ENCODE results near the gene OSTF1.

OSTF1 gene, protein sequence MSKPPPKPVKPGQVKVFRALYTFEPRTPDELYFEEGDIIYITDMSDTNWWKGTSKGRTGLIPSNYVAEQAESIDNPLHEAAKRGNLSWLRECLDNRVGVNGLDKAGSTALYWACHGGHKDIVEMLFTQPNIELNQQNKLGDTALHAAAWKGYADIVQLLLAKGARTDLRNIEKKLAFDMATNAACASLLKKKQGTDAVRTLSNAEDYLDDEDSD

GRCh38 chr9:75087824-75088645, at the start of gene OSTF1, which contains the start of gene NMRK1:
Gene OSTF1 (plus strand): TSS chr9:75088514. CDS start chr9:75088693, 179 bp downstream.
Gene NMRK1 (minus strand): TSS chr9:75088155. CDS start chr9:75083115, 5,040 bp downstream.
- DNase-seq, result peak; percentile 29

DNA sequence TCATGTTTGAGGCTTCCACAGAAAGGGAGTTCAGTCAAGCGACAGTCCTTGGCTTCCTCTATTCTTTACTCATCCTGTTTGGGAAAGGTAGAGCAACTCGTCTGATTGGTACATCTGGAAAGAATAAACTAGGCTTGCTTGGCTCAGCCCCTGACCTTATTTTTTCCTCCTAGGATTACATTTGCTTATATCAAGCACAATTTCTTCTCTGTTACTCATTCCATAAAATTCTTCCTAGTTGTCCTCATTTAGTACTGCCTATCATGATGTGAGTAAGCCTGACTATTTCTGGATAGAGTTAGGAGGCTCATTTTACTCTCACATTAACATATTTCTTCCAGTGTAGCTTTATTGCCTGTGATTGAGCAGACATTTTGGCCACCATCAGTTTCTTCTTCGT, 49.3 kb upstream of the OSTF1 start:
- DNase-seq, result no peak

DNA sequence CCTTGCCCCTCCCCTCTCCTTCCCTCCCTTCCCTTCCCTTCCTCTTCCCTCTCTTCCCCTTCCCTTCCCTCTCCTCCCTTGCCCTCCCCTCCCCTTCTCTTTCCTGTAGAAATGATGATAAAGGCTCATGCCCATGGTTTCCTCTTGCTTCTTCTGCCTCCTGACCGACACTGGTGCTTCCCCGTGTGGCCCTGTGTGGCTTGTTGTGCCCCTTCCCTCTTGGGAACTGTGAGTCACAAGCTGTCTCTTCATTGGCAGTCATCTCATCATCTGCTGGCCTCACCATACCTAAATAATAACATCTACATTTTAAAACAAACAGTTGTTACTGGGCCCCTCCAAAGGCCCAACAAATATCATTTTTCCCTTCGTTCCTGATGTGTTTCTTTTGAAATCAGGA, 48.5 kb upstream of the OSTF1 start:
- no peak for DNase-seq

DNA sequence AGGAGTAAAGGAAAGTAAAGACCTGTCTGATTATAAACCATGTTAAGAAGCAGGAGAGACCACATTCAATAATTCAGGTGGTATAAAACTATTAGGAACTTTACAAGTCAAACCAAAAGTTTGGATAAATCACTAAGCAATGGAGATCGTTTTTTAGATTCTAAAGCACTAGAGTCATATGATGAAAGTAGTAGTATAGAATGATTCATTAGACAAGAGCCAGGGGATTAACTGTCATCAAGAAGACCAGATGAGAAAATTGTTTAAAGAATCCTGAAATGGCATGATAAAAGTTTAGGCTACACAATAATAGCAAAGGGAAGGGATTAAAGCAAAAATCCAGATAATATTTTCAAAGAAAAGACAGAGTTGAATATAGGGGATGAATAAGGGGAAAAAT, 47.3 kb upstream of the OSTF1 start:
- no peak for DNase-seq

DNA sequence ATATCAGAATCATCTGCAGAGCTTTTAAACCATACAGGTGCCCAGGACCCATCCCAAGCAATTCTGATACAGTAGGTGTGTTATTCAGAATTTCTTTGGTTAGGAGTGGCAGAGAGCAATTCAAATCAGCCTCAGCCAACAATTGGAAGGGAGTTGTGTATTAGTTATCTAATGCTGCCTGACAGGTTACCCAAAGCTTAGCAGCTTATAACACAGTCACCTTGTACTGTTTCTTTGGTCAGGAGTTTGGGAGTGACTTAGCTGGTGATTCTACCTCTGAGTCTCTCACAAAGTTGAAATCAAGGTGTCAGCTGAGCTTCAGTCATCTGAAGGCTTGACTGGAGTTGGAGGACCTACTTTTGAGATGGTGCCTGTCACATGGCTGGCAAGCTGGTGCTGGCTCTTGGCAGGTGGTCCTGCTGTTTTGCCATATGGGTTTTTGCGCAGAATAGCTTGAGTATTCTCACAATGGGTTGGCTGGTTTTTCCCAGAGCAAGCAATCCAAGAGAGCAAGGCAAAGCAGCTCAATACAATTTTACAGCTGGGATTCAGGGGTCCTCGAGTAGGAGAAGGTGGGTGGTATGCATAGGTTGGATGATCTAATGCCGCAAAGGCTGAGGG, 41.5 kb upstream of the OSTF1 start:
- no peak for DNase-seq

DNA sequence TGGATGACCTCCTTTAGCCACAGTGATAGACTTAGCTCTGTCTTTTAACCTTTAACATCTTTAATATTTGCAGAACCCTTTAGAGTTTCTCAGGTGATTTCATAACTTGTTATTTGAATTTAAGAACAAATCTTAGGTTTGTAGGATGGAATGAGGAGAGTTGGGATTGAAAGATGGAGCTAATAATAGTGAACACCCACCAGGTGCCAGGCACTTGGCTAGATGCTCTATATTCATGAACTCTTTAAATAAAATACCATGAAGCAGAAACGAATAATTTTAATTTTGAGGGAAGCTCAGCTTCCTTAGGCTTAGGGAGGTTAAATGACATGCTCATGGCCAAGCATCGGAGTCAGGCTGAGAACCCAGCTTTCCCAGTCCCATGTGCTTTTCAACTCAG, 40.8 kb upstream of the OSTF1 start:
- DNase-seq, result no peak

GRCh38 chr9:75051285-75051684, 37.0 kb upstream of the OSTF1 start:
- DNase-seq, result no peak

DNA sequence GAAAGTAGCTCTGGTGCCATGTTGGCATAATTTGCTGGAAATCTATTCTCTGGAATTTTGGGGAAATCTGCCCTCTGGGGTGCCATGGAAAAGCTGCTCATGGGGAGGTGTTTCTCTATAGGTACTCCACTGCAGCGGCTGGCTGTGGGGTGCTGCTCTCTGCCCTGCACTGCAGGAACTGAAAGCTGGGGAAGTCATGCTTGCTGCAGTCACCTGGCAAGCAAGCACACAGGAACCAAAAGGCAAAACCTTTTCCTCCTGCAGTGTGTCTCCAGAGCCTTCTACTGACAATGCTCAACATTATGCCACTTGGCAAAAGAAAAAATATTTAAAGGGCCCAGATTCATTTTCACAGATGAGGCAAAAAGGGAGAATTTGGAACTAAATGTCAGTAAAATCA, 34.4 kb upstream of the OSTF1 start:
- DNase-seq, result no peak

DNA sequence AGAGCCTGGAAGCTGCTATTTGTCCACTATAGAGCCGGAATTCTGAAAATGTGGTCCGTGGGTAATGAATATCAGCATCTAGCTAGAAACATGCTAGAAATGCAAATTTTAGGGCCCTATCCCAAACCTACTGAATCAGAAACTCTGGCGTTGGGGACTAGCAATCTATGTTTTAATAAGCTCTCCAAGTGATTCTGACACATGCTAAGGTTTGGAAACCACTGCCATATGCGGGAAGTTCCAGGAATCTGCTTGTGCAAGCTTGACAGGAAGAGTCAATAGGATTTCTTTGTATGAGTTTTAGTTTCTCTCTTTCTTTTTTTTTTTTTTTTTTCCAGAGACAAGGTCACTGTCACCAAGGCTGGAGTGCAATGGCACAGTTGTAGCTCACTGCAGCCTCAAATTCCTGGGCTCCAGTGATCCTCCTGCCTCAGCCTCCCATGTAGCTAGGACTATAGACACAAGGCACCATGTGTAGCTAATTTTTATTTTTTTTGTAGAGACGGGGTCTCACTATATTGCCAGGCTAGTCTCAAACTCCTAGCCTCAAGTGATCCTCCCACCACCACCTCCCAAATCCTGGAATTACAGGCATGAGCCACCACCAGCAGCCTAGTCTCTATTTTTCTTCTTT, 33.8 kb upstream of the OSTF1 start:
- no peak for DNase-seq

DNA sequence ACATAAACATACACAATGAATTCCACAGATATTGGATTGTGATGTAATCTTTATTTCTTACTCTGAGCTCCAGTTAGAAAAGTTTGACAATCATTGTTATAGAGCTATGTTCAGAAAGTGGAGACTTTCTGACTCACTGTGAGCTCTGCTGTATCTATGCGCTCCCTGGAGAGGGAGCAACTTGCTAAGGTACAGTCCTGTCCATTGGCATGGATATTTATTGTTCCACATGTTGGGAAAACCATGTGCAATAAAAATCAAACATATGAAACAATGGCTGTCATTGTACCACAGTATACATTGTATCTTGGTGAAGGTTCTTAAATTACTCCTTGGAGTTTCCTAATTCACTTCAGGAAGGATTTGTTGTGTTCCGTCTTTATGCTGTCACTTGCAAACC, 27.1 kb upstream of the OSTF1 start:
- no peak for DNase-seq

- DNase-seq, result no peak
These were observed 24.6 kb upstream of the OSTF1 start for GRCh38 chr9:75063556-75064305.

DNA sequence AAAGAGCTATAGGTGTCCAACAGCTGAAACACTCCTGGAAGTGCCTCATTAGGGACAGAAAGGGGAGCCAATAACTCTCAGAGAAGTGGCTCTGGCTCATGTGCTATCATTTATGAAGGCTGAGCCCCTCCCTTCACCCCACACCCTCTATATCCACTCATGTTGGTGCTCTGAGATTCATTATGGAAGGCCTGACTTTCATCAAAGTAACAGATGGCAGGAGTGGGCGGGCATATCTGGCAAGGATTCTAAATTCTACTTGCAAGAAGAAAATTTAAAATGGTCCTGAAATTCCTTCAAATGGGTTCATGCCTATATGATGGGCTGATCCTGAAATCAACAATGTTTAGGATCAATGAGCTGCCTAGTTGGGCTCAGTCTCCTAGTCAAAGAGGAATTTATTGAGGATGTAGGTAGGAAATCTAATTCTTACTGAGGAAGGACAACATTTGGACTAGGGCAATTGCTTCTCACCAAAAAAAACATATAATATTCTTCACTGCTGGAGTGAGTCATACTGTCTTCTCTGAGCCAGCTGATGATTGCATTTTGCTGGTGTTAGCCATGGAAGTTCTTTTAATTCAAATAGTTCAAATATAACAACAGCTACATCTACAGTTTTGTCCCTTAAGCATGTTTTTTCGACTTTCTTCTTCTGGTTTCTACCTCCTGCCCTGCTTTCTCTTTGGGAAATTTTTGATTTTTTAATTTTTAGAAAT, 23.8 kb upstream of the OSTF1 start:
- DNase-seq, result no peak

GRCh38 chr9:75065510-75065909, 22.8 kb upstream of the OSTF1 start:
- no peak for DNase-seq

GRCh38 chr9:75067894-75068293, 20.4 kb upstream of the OSTF1 start:
- no peak for DNase-seq

DNA sequence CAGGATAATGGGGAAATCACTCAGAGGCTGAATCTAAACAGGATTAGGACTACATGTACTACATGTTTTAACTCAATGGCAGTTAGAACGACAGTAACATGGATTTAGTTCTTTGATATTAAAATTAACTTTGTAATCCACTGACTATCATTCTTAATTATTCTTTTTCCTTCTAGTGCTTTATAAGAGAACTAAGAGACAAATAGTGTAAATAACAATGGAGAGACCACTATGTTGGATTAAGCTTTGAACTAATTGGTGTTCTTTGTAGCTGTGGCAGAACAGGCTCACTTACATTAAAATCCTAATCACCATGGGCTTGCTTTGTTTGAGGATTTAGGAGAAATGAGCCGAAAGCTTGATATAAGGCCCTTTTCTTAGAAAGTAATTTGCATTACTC, 19.1 kb upstream of the OSTF1 start:
- no peak for DNase-seq

DNA sequence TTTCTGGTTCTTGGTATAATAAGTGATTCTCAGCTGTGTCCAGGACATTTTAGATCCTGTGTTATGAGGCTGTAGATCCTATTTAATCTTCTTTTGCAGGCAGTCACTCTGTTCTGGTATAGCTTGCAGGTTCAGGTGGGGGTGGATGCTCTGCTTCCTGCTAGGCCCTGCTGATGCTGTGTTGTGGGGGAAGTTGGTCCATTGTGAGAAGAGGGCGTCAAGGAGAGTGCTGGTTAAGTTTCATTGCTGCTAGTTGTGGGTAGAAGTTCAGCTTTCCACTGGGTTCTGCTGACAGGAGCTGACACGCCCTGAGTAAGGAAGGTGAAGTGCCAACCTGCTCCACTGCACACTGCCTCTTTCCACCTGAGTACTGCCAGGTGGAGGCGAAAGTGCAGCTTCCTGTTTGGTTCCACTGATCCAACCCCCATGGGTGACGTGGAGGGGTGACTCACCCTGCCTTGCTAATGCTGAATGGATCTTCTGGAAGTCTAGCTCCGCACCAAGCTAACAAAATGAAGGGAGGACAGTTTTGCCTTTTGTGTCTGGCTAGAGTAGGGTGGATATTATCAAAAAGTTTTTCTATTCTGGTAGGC, 16.7 kb upstream of the OSTF1 start:
- DNase-seq, result no peak

GRCh38 chr9:75072895-75073294, 15.4 kb upstream of the OSTF1 start:
- DNase-seq, result no peak

GRCh38 chr9:75081632-75082031, 6.7 kb upstream of the OSTF1 start:
- DNase-seq, result no peak

DNA sequence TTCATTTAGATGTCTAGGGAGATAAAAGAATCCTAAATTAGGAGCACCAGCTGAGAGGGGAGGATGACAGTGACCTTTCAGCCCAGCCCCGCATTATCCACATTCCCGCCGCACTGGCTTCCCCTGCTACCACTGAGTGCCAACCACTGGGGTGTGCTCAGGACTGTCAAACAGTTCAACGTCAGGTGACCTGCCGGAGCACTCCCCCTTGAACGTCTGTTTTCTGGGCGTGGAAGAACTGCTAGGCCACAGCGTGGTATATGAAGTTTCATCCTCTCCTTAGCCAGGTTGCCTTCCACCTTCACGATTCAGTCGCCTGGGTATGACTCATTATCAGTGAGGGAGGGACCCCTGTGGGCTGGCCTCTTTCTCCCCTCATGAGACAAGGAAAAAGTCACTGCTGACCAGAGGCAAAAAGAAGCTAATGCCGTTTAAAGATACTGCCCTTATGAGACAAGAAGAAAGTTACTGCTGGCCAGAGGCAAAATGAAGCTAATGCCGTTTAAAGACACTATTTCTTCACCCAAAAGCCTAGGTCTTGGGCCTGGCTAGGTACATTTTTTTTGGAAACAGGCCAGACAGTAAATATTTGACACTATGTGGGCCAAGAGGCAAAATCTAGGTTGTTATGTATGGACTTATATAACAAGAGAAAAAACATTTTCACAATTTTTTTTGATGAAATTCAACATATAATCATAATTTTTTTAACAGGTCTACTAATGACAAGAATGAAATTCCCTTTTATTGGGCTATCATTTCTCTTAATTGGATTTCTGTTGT, 4.9 kb upstream of the OSTF1 start:
- no peak for DNase-seq

- no peak for DNase-seq
These were observed 4.1 kb upstream of the OSTF1 start for GRCh38 chr9:75084081-75084672.

- no peak for DNase-seq
These were observed 2.7 kb upstream of the OSTF1 start for GRCh38 chr9:75085640-75086039.
